ENCODE measurements around the gene PPP1CC. TPM values are rescaled to one million over a fixed set of nuclear protein-coding genes. Genes with fewer than 3 reads are reported as not detected.

The PPP1CC gene
- total and polyA plus RNA-seq, 2 donors from 2014 or later, result 57.0 to 82.3 TPM

GRCh38 chr12:110790301-110790700 is 47.6 kb upstream of the PPP1CC start:
- FAIRE-seq (no peak), DNase-seq (no peak)
- Histone ChIP-seq H3K4me1 (ENCODE audit: control insufficient read depth in 2 of 3, insufficient read depth in 2 of 3, low read depth in 1 of 3, low read length in 3 of 3) (no peaks in the 10 kb centered on the region), H3K9me3 (ENCODE audit: control insufficient read depth in 2 of 3, insufficient read depth in 1 of 3, low read length in 3 of 3) (no peaks in the 10 kb centered on the region), H3K27ac (ENCODE audit: low read depth in 2 of 2, low read length in 2 of 2) (no peak overlapping the region), H3K36me3 (ENCODE audit: control insufficient read depth in 2 of 3, insufficient read depth in 3 of 3, low read length in 3 of 3) (no peaks in the 10 kb centered on the region), H3K27me3 (ENCODE audit: control insufficient read depth, insufficient read depth, low read length) (no peaks in the 10 kb centered on the region), H3K4me3 (ENCODE audit: low read length in 3 of 3) (no peak overlapping the region), H3K9ac (ENCODE audit: low read length in 3 of 3) (no peak overlapping the region)
- intact Hi-C loops (cut with DNase I), result no loop called here
- no peak for TF ChIP-seq CTCF (IDR thresholded peaks at IDR 0.05; ENCODE audit: borderline replicate concordance, extremely low read depth, insufficient read depth)

GRCh38 chr12:110786012-110786411 is 43.3 kb upstream of the PPP1CC start:
- Histone ChIP-seq H3K36me3 (ENCODE audit: control insufficient read depth in 2 of 3, insufficient read depth in 3 of 3, low read length in 3 of 3) (no peaks in the 10 kb centered on the region), H3K9ac (ENCODE audit: low read length in 3 of 3) (no peak overlapping the region), H3K27ac (ENCODE audit: low read depth in 2 of 2, low read length in 2 of 2) (no peak overlapping the region), H3K27me3 (ENCODE audit: control insufficient read depth, insufficient read depth, low read length) (no peaks in the 10 kb centered on the region), H3K4me1 (ENCODE audit: control insufficient read depth in 2 of 3, insufficient read depth in 2 of 3, low read depth in 1 of 3, low read length in 3 of 3) (no peaks in the 10 kb centered on the region), H3K4me3 (ENCODE audit: low read length in 3 of 3) (no peak overlapping the region), H3K9me3 (ENCODE audit: control insufficient read depth in 2 of 3, insufficient read depth in 1 of 3, low read length in 3 of 3) (no peaks in the 10 kb centered on the region)
- DNase-seq (no peak), FAIRE-seq (no peak)
- intact Hi-C loops (cut with DNase I), result no loop called here
- no peak for TF ChIP-seq CTCF (IDR thresholded peaks at IDR 0.05; ENCODE audit: borderline replicate concordance, extremely low read depth, insufficient read depth)

- TF ChIP-seq CTCF (IDR thresholded peaks at IDR 0.05; ENCODE audit: borderline replicate concordance, extremely low read depth, insufficient read depth), result no peak
- Histone ChIP-seq H3K36me3 (ENCODE audit: control insufficient read depth in 2 of 3, insufficient read depth in 3 of 3, low read length in 3 of 3) (no peaks in the 10 kb centered on the region), H3K4me1 (ENCODE audit: control insufficient read depth in 2 of 3, insufficient read depth in 2 of 3, low read depth in 1 of 3, low read length in 3 of 3) (no peaks in the 10 kb centered on the region), H3K9ac (ENCODE audit: low read length in 3 of 3) (no peak overlapping the region), H3K9me3 (ENCODE audit: control insufficient read depth in 2 of 3, insufficient read depth in 1 of 3, low read length in 3 of 3) (no peaks in the 10 kb centered on the region), H3K27me3 (ENCODE audit: control insufficient read depth, insufficient read depth, low read length) (no peaks in the 10 kb centered on the region), H3K4me3 (ENCODE audit: low read length in 3 of 3) (no peak overlapping the region), H3K27ac (ENCODE audit: low read depth in 2 of 2, low read length in 2 of 2) (no peak overlapping the region)
- intact Hi-C loops (cut with DNase I), result no loop called here
- FAIRE-seq (no peak), DNase-seq (no peak)
Observed at GRCh38 chr12:110785240-110785639, 42.5 kb upstream of the PPP1CC start.

GRCh38 chr12:110782922-110783321 is 40.2 kb upstream of the PPP1CC start:
- H3K9me3 ChIP-seq (ENCODE audit: control insufficient read depth in 2 of 3, insufficient read depth in 1 of 3, low read length in 3 of 3), result no peaks in the 10 kb centered on the region
- DNase-seq (no peak), FAIRE-seq (no peak)
- no peak overlapping the region for H3K9ac ChIP-seq (ENCODE audit: low read length in 3 of 3)
- no peak for TF ChIP-seq CTCF (IDR thresholded peaks at IDR 0.05; ENCODE audit: borderline replicate concordance, extremely low read depth, insufficient read depth)
- H3K36me3 ChIP-seq (ENCODE audit: control insufficient read depth in 2 of 3, insufficient read depth in 3 of 3, low read length in 3 of 3), result no peaks in the 10 kb centered on the region
- no peak overlapping the region for H3K4me3 ChIP-seq (ENCODE audit: low read length in 3 of 3)
- no peaks in the 10 kb centered on the region for H3K4me1 ChIP-seq (ENCODE audit: control insufficient read depth in 2 of 3, insufficient read depth in 2 of 3, low read depth in 1 of 3, low read length in 3 of 3)
- intact Hi-C loops (cut with DNase I), result no loop called here
- H3K27ac ChIP-seq (ENCODE audit: low read depth in 2 of 2, low read length in 2 of 2), result no peak overlapping the region
- no peaks in the 10 kb centered on the region for H3K27me3 ChIP-seq (ENCODE audit: control insufficient read depth, insufficient read depth, low read length)
